GM18907 (cell line): ENCODE measurements around the gene MS4A4E.
"Not testable (repeated sequence)": the region's sequence is repeated elsewhere in the genome, so short reads cannot be mapped to it uniquely, and the experiment has no call there.

ENCODE experiments used
- ATAC-seq: cut with Tn5 transposase; IDR thresholded peaks from one replicate; pipeline ENCODE4 v1.9.1; 2021; ENCODE audit warnings: mild to moderate bottlenecking, moderate library complexity; ENCODE audit not compliant: unreplicated experiment

Gene MS4A4E

GRCh38 chr11:60242740-60243239 is at the start of gene MS4A4E:
TSS of gene MS4A4E (minus strand) at chr11:60243137. CDS start at chr11:60230055, 13,082 bp downstream.
- ATAC-seq, result no peak

- no peak for ATAC-seq
Measured at GRCh38 chr11:60292145-60292544, 49.2 kb upstream of the MS4A4E start.

- ATAC-seq, result no peak
Measured at GRCh38 chr11:60288531-60288930, 45.6 kb upstream of the MS4A4E start.

GRCh38 chr11:60285411-60286126 is 42.6 kb upstream of the MS4A4E start:
- not testable (repeated sequence) for ATAC-seq

- ATAC-seq, result no peak
Measured at GRCh38 chr11:60282286-60282685, 39.3 kb upstream of the MS4A4E start.

GRCh38 chr11:60281485-60281884 is 38.5 kb upstream of the MS4A4E start:
- ATAC-seq, result no peak

- no peak for ATAC-seq
Measured at GRCh38 chr11:60280412-60280811, 37.5 kb upstream of the MS4A4E start, which contains the start of gene MS4A4A. TSS of gene MS4A4A (plus strand) at chr11:60280666. CDS start at chr11:60280676, 10 bp downstream.

- ATAC-seq, result no peak
Measured at GRCh38 chr11:60274416-60274815, 31.5 kb upstream of the MS4A4E start.

- peak; percentile 51 for ATAC-seq
Measured at GRCh38 chr11:60265373-60266214, 22.7 kb upstream of the MS4A4E start.

- no peak for ATAC-seq
Measured at GRCh38 chr11:60264644-60265043, 21.7 kb upstream of the MS4A4E start.

GRCh38 chr11:60263402-60263801 is 20.5 kb upstream of the MS4A4E start:
- no peak for ATAC-seq

- no peak for ATAC-seq
Measured at GRCh38 chr11:60261014-60261413, 18.1 kb upstream of the MS4A4E start.

- no peak for ATAC-seq
Measured at GRCh38 chr11:60257956-60258722, 15.2 kb upstream of the MS4A4E start.

- no peak for ATAC-seq
Measured at GRCh38 chr11:60252213-60253108, 9.5 kb upstream of the MS4A4E start.

- no peak for ATAC-seq
Measured at GRCh38 chr11:60251485-60252212, 8.7 kb upstream of the MS4A4E start.

- no peak for ATAC-seq
Measured at GRCh38 chr11:60241786-60242185, 1.2 kb downstream of the MS4A4E start.

GRCh38 chr11:60240662-60241061 is 2.3 kb downstream of the MS4A4E start:
- ATAC-seq, result no peak

- no peak for ATAC-seq
Measured at GRCh38 chr11:60235321-60235720, 7.6 kb downstream of the MS4A4E start.

GRCh38 chr11:60230681-60231080 is 12.3 kb downstream of the MS4A4E start:
- no peak for ATAC-seq
